Measurements from ENCODE around the gene CREBRF.

CREBRF gene

DNA sequence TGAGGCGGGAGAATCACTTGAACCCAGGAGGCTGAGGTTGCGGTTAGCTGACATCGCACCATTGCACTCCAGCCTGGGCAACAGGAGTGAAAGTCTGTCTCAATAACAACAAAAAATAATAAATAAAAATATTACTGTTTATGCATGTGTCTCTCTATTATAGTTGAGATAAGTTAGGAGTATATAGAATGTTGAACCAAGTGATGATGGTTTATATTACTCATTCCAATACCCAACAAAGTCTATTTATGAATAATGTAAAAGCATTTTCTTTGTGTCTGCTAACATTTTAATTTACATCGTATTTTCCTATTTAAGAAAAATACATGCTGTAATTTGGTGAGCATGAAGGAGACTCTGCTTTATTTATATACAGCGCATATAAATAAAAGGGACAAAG lies 35.8 kb downstream of the CREBRF start:
- DNase-seq (ENCODE audit: low read depth in 1 of 2, low spot score in 1 of 2): no peak
- Histone ChIP-seq H3K27me3 (ENCODE audit: insufficient read depth, poor library complexity, severe bottlenecking) (no peaks in the 10 kb centered on the region), H3K27ac (replicated peaks) (no peak overlapping the region), H3K4me3 (replicated peaks; ENCODE audit: insufficient read depth, low read length) (no peak overlapping the region)
- TF ChIP-seq GABPA (IDR thresholded peaks at IDR 0.05; ENCODE audit: low read depth): no peak
- TF ChIP-seq POLR2AphosphoS5 (IDR thresholded peaks at IDR 0.05; ENCODE audit: low read depth): no peak
- TF ChIP-seq SPI1 (IDR thresholded peaks at IDR 0.05; ENCODE audit: borderline replicate concordance, low read depth): no peak
- TF ChIP-seq, protein P1, sequence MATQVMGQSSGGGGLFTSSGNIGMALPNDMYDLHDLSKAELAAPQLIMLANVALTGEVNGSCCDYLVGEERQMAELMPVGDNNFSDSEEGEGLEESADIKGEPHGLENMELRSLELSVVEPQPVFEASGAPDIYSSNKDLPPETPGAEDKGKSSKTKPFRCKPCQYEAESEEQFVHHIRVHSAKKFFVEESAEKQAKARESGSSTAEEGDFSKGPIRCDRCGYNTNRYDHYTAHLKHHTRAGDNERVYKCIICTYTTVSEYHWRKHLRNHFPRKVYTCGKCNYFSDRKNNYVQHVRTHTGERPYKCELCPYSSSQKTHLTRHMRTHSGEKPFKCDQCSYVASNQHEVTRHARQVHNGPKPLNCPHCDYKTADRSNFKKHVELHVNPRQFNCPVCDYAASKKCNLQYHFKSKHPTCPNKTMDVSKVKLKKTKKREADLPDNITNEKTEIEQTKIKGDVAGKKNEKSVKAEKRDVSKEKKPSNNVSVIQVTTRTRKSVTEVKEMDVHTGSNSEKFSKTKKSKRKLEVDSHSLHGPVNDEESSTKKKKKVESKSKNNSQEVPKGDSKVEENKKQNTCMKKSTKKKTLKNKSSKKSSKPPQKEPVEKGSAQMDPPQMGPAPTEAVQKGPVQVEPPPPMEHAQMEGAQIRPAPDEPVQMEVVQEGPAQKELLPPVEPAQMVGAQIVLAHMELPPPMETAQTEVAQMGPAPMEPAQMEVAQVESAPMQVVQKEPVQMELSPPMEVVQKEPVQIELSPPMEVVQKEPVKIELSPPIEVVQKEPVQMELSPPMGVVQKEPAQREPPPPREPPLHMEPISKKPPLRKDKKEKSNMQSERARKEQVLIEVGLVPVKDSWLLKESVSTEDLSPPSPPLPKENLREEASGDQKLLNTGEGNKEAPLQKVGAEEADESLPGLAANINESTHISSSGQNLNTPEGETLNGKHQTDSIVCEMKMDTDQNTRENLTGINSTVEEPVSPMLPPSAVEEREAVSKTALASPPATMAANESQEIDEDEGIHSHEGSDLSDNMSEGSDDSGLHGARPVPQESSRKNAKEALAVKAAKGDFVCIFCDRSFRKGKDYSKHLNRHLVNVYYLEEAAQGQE (IDR thresholded peaks at IDR 0.05; ENCODE audit: insufficient replicate concordance, low read depth): no peak
- TF ChIP-seq, protein P2, sequence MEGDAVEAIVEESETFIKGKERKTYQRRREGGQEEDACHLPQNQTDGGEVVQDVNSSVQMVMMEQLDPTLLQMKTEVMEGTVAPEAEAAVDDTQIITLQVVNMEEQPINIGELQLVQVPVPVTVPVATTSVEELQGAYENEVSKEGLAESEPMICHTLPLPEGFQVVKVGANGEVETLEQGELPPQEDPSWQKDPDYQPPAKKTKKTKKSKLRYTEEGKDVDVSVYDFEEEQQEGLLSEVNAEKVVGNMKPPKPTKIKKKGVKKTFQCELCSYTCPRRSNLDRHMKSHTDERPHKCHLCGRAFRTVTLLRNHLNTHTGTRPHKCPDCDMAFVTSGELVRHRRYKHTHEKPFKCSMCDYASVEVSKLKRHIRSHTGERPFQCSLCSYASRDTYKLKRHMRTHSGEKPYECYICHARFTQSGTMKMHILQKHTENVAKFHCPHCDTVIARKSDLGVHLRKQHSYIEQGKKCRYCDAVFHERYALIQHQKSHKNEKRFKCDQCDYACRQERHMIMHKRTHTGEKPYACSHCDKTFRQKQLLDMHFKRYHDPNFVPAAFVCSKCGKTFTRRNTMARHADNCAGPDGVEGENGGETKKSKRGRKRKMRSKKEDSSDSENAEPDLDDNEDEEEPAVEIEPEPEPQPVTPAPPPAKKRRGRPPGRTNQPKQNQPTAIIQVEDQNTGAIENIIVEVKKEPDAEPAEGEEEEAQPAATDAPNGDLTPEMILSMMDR (IDR thresholded peaks at IDR 0.05; ENCODE audit: insufficient read depth, low read length): no peak

GRCh38 chr5:173093606-173094005 lies 37.5 kb downstream of the CREBRF start:
- H3K27ac ChIP-seq (replicated peaks): no peak overlapping the region

DNA sequence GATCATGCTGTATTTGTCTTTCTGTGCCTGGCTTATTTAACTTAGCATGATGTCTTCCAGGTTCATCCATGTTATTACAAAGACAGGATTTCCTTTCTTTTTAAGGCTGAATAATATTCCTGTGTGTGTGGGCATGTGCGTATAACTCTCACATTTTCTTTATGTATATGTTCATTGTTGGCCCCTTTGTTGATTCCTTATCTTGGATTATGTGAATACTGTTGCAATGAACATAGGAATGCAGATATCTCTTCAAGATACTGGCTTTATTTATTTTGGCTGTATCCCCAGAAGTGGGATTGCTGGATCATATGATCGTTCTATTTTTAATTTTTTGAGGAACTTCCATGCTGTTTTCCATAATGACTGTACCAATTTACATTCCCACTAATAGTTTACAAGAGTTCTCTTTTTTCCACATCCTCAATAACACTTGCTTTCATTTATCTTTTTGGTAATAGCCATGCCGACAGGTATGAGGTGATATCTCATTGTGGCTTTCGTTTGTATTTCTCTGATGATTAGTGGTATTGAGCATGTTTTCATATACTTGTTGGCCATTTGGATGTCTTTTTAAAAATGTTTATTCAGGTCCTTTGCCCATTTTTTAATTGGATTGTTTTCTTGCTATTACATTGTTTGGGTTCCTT lies 38.0 kb downstream of the CREBRF start:
- Histone ChIP-seq H3K4me3 (replicated peaks; ENCODE audit: insufficient read depth, low read length) (no peak overlapping the region), H3K27ac (replicated peaks) (no peak overlapping the region), H3K27me3 (ENCODE audit: insufficient read depth, poor library complexity, severe bottlenecking) (no peaks in the 10 kb centered on the region)
- DNase-seq (ENCODE audit: low read depth in 1 of 2, low spot score in 1 of 2): no peak
- TF ChIP-seq SPI1 (IDR thresholded peaks at IDR 0.05; ENCODE audit: borderline replicate concordance, low read depth) (no peak), GABPA (IDR thresholded peaks at IDR 0.05; ENCODE audit: low read depth) (no peak), POLR2AphosphoS5 (IDR thresholded peaks at IDR 0.05; ENCODE audit: low read depth) (no peak)
- TF ChIP-seq, protein P1 (IDR thresholded peaks at IDR 0.05; ENCODE audit: insufficient replicate concordance, low read depth): no peak
- TF ChIP-seq, protein P2 (IDR thresholded peaks at IDR 0.05; ENCODE audit: insufficient read depth, low read length): no peak

More at GRCh38 chr5:173093606-173094005, 37.5 kb downstream of the CREBRF start:
- Histone ChIP-seq H3K27me3 (ENCODE audit: insufficient read depth, poor library complexity, severe bottlenecking) (no peaks in the 10 kb centered on the region), H3K4me3 (replicated peaks; ENCODE audit: insufficient read depth, low read length) (no peak overlapping the region)
- TF ChIP-seq, protein P1 (IDR thresholded peaks at IDR 0.05; ENCODE audit: insufficient replicate concordance, low read depth): no peak
- TF ChIP-seq POLR2AphosphoS5 (IDR thresholded peaks at IDR 0.05; ENCODE audit: low read depth) (no peak), SPI1 (IDR thresholded peaks at IDR 0.05; ENCODE audit: borderline replicate concordance, low read depth) (no peak), GABPA (IDR thresholded peaks at IDR 0.05; ENCODE audit: low read depth) (no peak)
- DNase-seq (ENCODE audit: low read depth in 1 of 2, low spot score in 1 of 2): no peak

All from HL-60 (cell line).